Muscle of arm (tissue), 12 donors: ENCODE measurements around the gene KCNQ2. TPM values are rescaled to one million over a fixed set of nuclear protein-coding genes. Genes with fewer than 3 reads are reported as not detected.
"Not testable (repeated sequence)": the region's sequence is repeated elsewhere in the genome, so short reads cannot be mapped to it uniquely, and the experiment has no call there.

Experiments used
- DNase-seq: peaks from one replicate; pipeline ENCODE4 v3.0.0-alpha.2; 2013
- polyA plus RNA-seq, 12 donors: library from polyadenylated mRNA; unstranded; fragments of 120-200 nt; gene quantifications; one replicate each; pipeline ENCODE4 v1.2.1, GENCODE V29; 2013; ENCODE audit not compliant: insufficient read length in 12 of 12

The KCNQ2 gene
- polyA plus RNA-seq, 12 donors: 1.6 to 5.4 (median 2.9) TPM; not detected in 1

- DNase-seq: no peak
These were observed 19.3 kb upstream of the KCNQ2 start for GRCh38 chr20:63491635-63492230.

- no peak for DNase-seq
These were observed 18.6 kb upstream of the KCNQ2 start for GRCh38 chr20:63491078-63491477.

- no peak for DNase-seq
These were observed 18.0 kb upstream of the KCNQ2 start for GRCh38 chr20:63490416-63490815.

- no peak for DNase-seq
These were observed 16.1 kb upstream of the KCNQ2 start for GRCh38 chr20:63488315-63489251.

- no peak for DNase-seq
These were observed 15.4 kb upstream of the KCNQ2 start for GRCh38 chr20:63487781-63488241.

GRCh38 chr20:63487116-63487764, 14.8 kb upstream of the KCNQ2 start:
- no peak for DNase-seq

GRCh38 chr20:63486300-63486855, 13.9 kb upstream of the KCNQ2 start:
- no peak for DNase-seq

- no peak for DNase-seq
These were observed 12.4 kb upstream of the KCNQ2 start for GRCh38 chr20:63484651-63485403.

GRCh38 chr20:63484236-63484635, 11.8 kb upstream of the KCNQ2 start:
- DNase-seq: no peak

- DNase-seq: no peak
These were observed 11.4 kb upstream of the KCNQ2 start for GRCh38 chr20:63483834-63484233.

GRCh38 chr20:63482021-63482587, 9.6 kb upstream of the KCNQ2 start:
- DNase-seq: no peak

- no peak for DNase-seq
These were observed 9.0 kb upstream of the KCNQ2 start for GRCh38 chr20:63481503-63481902.

GRCh38 chr20:63479695-63480419, 7.4 kb upstream of the KCNQ2 start:
- not testable (repeated sequence) for DNase-seq

- no peak for DNase-seq
These were observed 6.2 kb upstream of the KCNQ2 start for GRCh38 chr20:63478346-63479302.

- no peak for DNase-seq
These were observed 5.5 kb upstream of the KCNQ2 start for GRCh38 chr20:63477944-63478343.

- no peak for DNase-seq
These were observed 4.7 kb upstream of the KCNQ2 start for GRCh38 chr20:63477061-63477616.

GRCh38 chr20:63475209-63475608, 2.8 kb upstream of the KCNQ2 start:
- DNase-seq: no peak

- no peak for DNase-seq
These were observed 1.3 kb upstream of the KCNQ2 start for GRCh38 chr20:63473555-63474449.
